GM12878 (cell line): Measurements from ENCODE around the gene ASIC1. TPM values are rescaled to one million over a fixed set of nuclear protein-coding genes. Genes with fewer than 3 reads are reported as not detected.

ENCODE experiments used
- ASH2L ChIP-seq: fragments of 300-600, 200-600 bp; sonication (generic); IDR thresholded peaks from 2 replicates; pipeline ENCODE4 v1.6.1; 2017; ENCODE audit warnings: low read depth, mild to moderate bottlenecking, borderline replicate concordance
- ATF7 ChIP-seq: fragments of 450-650 bp; IDR thresholded peaks from 2 replicates; pipeline ENCODE4 v1.6.1; 2016; ENCODE audit warnings: low read depth, mild to moderate bottlenecking
- BACH1 ChIP-seq: fragments of 450-650 bp; IDR thresholded peaks from 2 replicates; pipeline ENCODE4 v1.6.1; 2017; ENCODE audit warnings: mild to moderate bottlenecking, borderline replicate concordance
- BCL11A ChIP-seq: IDR thresholded peaks from 2 replicates; pipeline ENCODE4 v1.6.1; 2011; ENCODE audit warnings: low read depth, low read length
- CHD2 ChIP-seq: IDR thresholded peaks from 2 replicates; pipeline ENCODE4 v1.6.1; 2011; ENCODE audit warnings: low read depth, low read length, improper control_type of control experiment, borderline replicate concordance
- CREB1 ChIP-seq: IDR thresholded peaks from 2 replicates; pipeline ENCODE4 v1.6.1; 2012; ENCODE audit warnings: low read depth, mild to moderate bottlenecking, inconsistent platforms
- CREM ChIP-seq: IDR thresholded peaks from 2 replicates; pipeline ENCODE4 v1.6.1; 2014; ENCODE audit warnings: antibody characterized with exemption, low read depth
- ESRRA ChIP-seq: IDR thresholded peaks from 2 replicates; pipeline ENCODE4 v1.6.1; 2012; ENCODE audit warnings: mild to moderate bottlenecking, low read length, improper control_type of control experiment
- HDAC2 ChIP-seq: fragments of 200-600 bp; sonication (generic); IDR thresholded peaks from 2 replicates; pipeline ENCODE4 v1.6.1; 2017
- HDAC6 ChIP-seq: fragments of 200-600 bp; sonication (generic); IDR thresholded peaks from one replicate; pipeline ENCODE4 v1.8.0; 2017; ENCODE audit warnings: antibody characterized with exemption; ENCODE audit not compliant: unreplicated experiment
- IRF4 ChIP-seq: IDR thresholded peaks from 2 replicates; pipeline ENCODE4 v1.6.1; 2011; ENCODE audit warnings: low read depth, low read length
- KAT2A ChIP-seq: conservative IDR thresholded peaks from 2 replicates; pipeline ENCODE4 v1.6.1; 2011; ENCODE audit warnings: low read depth, low read length; ENCODE audit not compliant: control insufficient read depth
- MTA2 ChIP-seq: fragments of 450-650 bp; IDR thresholded peaks from 2 replicates; pipeline ENCODE4 v1.6.1; 2016; ENCODE audit warnings: low read depth, mild to moderate bottlenecking, moderate library complexity
- MTA3 ChIP-seq: IDR thresholded peaks from 2 replicates; pipeline ENCODE4 v1.6.1; 2012; ENCODE audit warnings: low read length, inconsistent platforms, borderline replicate concordance
- MYB ChIP-seq: fragments of 150-350 bp; IDR thresholded peaks from 2 replicates; pipeline ENCODE4 v1.6.1; 2014; ENCODE audit warnings: mild to moderate bottlenecking, low read depth, low read length, borderline replicate concordance
- NFXL1 ChIP-seq: fragments of 450-650 bp; IDR thresholded peaks from 2 replicates; pipeline ENCODE4 v1.6.1; 2017; ENCODE audit warnings: antibody characterized with exemption, mild to moderate bottlenecking, borderline replicate concordance
- NFYA ChIP-seq: IDR thresholded peaks from 2 replicates; pipeline ENCODE4 v1.6.1; 2011; ENCODE audit warnings: low read depth, mild to moderate bottlenecking, low read length, improper control_type of control experiment, borderline replicate concordance
- RAD51 ChIP-seq: fragments of 450-650 bp; IDR thresholded peaks from 2 replicates; pipeline ENCODE4 v1.6.1; 2016; ENCODE audit warnings: moderate library complexity, mild to moderate bottlenecking, inconsistent platforms
- RCOR1 ChIP-seq: conservative IDR thresholded peaks from 2 replicates; pipeline ENCODE4 v1.6.1; 2012; ENCODE audit warnings: low read depth, low read length, improper control_type of control experiment
- SIX5 ChIP-seq: IDR thresholded peaks from 2 replicates; pipeline ENCODE4 v1.6.1; 2011; ENCODE audit warnings: mild to moderate bottlenecking, low read depth, low read length, moderate library complexity; ENCODE audit not compliant: severe bottlenecking
- SMAD1 ChIP-seq: fragments of 450-650 bp; IDR thresholded peaks from 2 replicates; pipeline ENCODE4 v1.6.1; 2018; ENCODE audit warnings: mild to moderate bottlenecking, low read depth; ENCODE audit not compliant: partially characterized antibody
- SMAD5 ChIP-seq: IDR thresholded peaks from 2 replicates; pipeline ENCODE4 v1.6.1; 2016; ENCODE audit warnings: antibody characterized with exemption, low read depth
- SPI1 ChIP-seq: IDR thresholded peaks from 2 replicates; pipeline ENCODE4 v1.6.1; 2011; ENCODE audit warnings: low read depth, mild to moderate bottlenecking, low read length, moderate library complexity, borderline replicate concordance; ENCODE audit not compliant: insufficient read depth
- TCF3 ChIP-seq: IDR thresholded peaks from 2 replicates; pipeline ENCODE4 v1.6.1; 2012; ENCODE audit warnings: low read depth, mild to moderate bottlenecking, low read length, borderline replicate concordance; ENCODE audit not compliant: insufficient read depth
- ZNF274 ChIP-seq: IDR thresholded peaks from one replicate; pipeline ENCODE4 v1.8.0; 2011; ENCODE audit not compliant: insufficient read length, insufficient read depth
- polyA plus RNA-seq, 11 experiments: library from polyadenylated mRNA; depleted of rRNA in 4 of 11; unstranded in 6 of 11; stranded (reverse) in 5 of 11; fragments of >200 nt; fragmentation: Nextera tagmentation in 4 of 11; fragmentation: Illumina TruSeq in 1 of 11; extraction: Ambion mirVana in 4 of 11; extraction: Trizol in 1 of 11; gene quantifications; 1 replicate in 1 of 11; 2 replicates in 10 of 11; pipeline versions ENCODE4 v1.2.1 to v1.2.3, GENCODE V29; 2011 to 2016; ENCODE audit warnings: inconsistent platforms in 2 of 11, missing spikeins in 2 of 11, low read depth in 1 of 11
- total RNA-seq, 4 experiments: library from RNA; depleted of rRNA in 3 of 4; stranded (reverse); fragments of >200 nt in 3 of 4; fragmentation: Illumina TruSeq in 1 of 4; extraction: Trizol in 1 of 4; gene quantifications; 2 replicates each; pipeline versions ENCODE4 v1.2.1 to v1.2.3, GENCODE V29; 2013 to 2021
- TF ChIP-seq, protein P1 (sequence below): fragments of 450-650 bp; IDR thresholded peaks from 2 replicates; pipeline ENCODE4 v1.6.1; 2016; ENCODE audit warnings: mild to moderate bottlenecking, moderate library complexity, borderline replicate concordance
- TF ChIP-seq, protein P2 (sequence below): fragments of 150-350 bp; IDR thresholded peaks from 2 replicates; pipeline ENCODE4 v1.6.1; 2014; ENCODE audit warnings: mild to moderate bottlenecking, low read depth, low read length

ASIC1 gene
- total and polyA plus RNA-seq, 10 of the 15 experiments (the other 5 are each of a cell fraction or from before 2014, with no cell fraction given), result 0.02 to 0.28 (median 0.21) TPM; not detected in 4

DNA sequence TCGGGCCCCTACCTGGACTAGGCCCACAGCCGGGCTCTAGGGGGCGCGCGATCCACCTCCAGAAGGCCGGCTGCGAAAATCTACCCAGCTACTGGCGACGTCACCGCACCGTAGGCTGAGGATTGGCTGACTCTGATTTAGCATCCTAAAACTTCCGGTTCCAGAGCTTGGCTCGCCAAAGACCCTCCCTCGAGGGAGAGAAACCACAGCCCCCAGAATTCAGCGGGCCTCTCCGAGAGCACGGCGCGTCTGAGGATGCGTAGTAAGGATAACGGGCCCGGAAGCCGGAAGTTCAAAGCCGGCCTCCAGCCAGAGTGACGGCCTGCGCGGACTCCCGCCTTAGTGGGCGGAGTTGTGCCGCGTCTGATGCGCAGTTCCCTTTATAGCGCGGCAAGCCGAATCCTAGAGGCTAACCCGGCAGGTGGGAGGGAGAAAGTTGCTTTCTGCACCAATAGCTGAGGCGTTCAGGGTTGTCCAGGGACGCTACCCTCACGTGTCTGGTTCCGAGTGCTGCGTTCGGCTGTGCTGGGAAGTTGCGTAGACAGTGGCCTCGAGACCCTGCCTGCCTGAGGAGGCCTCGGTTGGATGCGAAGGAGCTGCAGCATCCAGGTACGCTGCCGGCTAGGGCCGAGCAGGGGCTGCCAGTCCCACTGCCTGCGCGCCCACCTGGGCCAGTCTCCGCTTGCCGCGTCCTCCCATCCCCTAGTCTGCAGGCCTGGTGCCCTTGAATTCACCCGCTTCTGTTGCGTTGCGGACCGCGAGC is 54.5 kb downstream of the ASIC1 start, which contains the start of gene COX14 (continued):
- TF ChIP-seq, protein P1, sequence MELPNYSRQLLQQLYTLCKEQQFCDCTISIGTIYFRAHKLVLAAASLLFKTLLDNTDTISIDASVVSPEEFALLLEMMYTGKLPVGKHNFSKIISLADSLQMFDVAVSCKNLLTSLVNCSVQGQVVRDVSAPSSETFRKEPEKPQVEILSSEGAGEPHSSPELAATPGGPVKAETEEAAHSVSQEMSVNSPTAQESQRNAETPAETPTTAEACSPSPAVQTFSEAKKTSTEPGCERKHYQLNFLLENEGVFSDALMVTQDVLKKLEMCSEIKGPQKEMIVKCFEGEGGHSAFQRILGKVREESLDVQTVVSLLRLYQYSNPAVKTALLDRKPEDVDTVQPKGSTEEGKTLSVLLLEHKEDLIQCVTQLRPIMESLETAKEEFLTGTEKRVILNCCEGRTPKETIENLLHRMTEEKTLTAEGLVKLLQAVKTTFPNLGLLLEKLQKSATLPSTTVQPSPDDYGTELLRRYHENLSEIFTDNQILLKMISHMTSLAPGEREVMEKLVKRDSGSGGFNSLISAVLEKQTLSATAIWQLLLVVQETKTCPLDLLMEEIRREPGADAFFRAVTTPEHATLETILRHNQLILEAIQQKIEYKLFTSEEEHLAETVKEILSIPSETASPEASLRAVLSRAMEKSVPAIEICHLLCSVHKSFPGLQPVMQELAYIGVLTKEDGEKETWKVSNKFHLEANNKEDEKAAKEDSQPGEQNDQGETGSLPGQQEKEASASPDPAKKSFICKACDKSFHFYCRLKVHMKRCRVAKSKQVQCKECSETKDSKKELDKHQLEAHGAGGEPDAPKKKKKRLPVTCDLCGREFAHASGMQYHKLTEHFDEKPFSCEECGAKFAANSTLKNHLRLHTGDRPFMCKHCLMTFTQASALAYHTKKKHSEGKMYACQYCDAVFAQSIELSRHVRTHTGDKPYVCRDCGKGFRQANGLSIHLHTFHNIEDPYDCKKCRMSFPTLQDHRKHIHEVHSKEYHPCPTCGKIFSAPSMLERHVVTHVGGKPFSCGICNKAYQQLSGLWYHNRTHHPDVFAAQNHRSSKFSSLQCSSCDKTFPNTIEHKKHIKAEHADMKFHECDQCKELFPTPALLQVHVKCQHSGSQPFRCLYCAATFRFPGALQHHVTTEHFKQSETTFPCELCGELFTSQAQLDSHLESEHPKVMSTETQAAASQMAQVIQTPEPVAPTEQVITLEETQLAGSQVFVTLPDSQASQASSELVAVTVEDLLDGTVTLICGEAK, result peak; percentile 93
- TF ChIP-seq NFXL1, result no peak
- no peak for TF ChIP-seq HDAC2
- no peak for TF ChIP-seq MTA2
- no peak for TF ChIP-seq HDAC6
- no peak for TF ChIP-seq ZNF274
- peak; percentile 80 for TF ChIP-seq SPI1
- peak; percentile 57; the same call in 1 of the 2 replicates for TF ChIP-seq ATF7
- peak; percentile 66; the same call in 1 of the 2 replicates for TF ChIP-seq BACH1
- no peak for TF ChIP-seq MTA3
- TF ChIP-seq NFYA, result no peak; the same call in 1 of the 2 replicates
- peak; percentile 76 for TF ChIP-seq CHD2
- 0 out of 2 replicates have a peak, but pooled peaks have one; percentile 62 for TF ChIP-seq TCF3
- TF ChIP-seq SIX5, result peak; percentile 79
- peak; percentile 31 for TF ChIP-seq SMAD1
- no peak for TF ChIP-seq KAT2A
- TF ChIP-seq RCOR1, result no peak
- TF ChIP-seq ASH2L, result no peak
- peak; percentile 94 for TF ChIP-seq CREM
- peak; percentile 88; the same call in 1 of the 2 replicates for TF ChIP-seq SMAD5
- TF ChIP-seq RAD51, result peak; percentile 93
- TF ChIP-seq MYB, result no peak
- TF ChIP-seq, protein P2, sequence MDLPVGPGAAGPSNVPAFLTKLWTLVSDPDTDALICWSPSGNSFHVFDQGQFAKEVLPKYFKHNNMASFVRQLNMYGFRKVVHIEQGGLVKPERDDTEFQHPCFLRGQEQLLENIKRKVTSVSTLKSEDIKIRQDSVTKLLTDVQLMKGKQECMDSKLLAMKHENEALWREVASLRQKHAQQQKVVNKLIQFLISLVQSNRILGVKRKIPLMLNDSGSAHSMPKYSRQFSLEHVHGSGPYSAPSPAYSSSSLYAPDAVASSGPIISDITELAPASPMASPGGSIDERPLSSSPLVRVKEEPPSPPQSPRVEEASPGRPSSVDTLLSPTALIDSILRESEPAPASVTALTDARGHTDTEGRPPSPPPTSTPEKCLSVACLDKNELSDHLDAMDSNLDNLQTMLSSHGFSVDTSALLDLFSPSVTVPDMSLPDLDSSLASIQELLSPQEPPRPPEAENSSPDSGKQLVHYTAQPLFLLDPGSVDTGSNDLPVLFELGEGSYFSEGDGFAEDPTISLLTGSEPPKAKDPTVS, result no peak
- no peak for TF ChIP-seq BCL11A
- peak; percentile 97 for TF ChIP-seq CREB1
- TF ChIP-seq ESRRA, result no peak
- no peak for TF ChIP-seq IRF4
